Right cardiac atrium (tissue), 5 donors: Measurements from ENCODE around the gene CACTIN. TPM values are rescaled to one million over a fixed set of nuclear protein-coding genes. Genes with fewer than 3 reads are reported as not detected.

ENCODE experiments used
- ATAC-seq, 2 donors: fragments of 200-7000 bp; cut with Tn5 transposase; one replicate each; pipeline versions ENCODE4 v1.8.0 to v1.9.1; 2020; ENCODE audit warnings: moderate library complexity in 2 of 2, mild to moderate bottlenecking in 1 of 2
- DNase-seq, 3 donors: peaks; one replicate each; pipeline ENCODE4 v3.0.0-alpha.2; 2020
- H3K27ac ChIP-seq: one replicate; pipeline ENCODE4 v1.5.1; 2013; ENCODE audit warnings: mild to moderate bottlenecking, low read length, control low read depth, moderate library complexity
- H3K27me3 ChIP-seq: one replicate; pipeline ENCODE4 v1.6.1; 2013; ENCODE audit not compliant: control insufficient read depth, insufficient read depth
- H3K4me1 ChIP-seq: one replicate; pipeline ENCODE4 v1.6.1; 2013; ENCODE audit warnings: low read length; ENCODE audit not compliant: control insufficient read depth, insufficient read depth
- H3K4me3 ChIP-seq: one replicate; pipeline ENCODE4 v1.5.1; 2013; ENCODE audit warnings: low read length, control low read depth
- H3K9me3 ChIP-seq: one replicate; pipeline ENCODE4 v1.6.1; 2013; ENCODE audit warnings: low read length; ENCODE audit not compliant: control insufficient read depth
- WGBS: extraction: QIAGEN DNeasy Blood & Tissue Kit; methylation state at CpG from one replicate; pipeline ENCODE4 v1.1.7; 2013; 5-methylcytosine and 5-hydroxymethylcytosine counted together
- intact Hi-C, 4 donors: fragments of 100-400 bp; cut with DNase I; formaldehyde crosslinking; loops; one replicate each; pipeline versions ENCODE4 v1.11.0 to v1.14.0; 2022 to 2023
- polyA plus RNA-seq: library from polyadenylated mRNA; stranded (reverse); fragments of 200-250 nt; gene quantifications from one replicate; pipeline ENCODE4 v1.2.3, GENCODE V29; 2013
- total RNA-seq, 4 donors: library from RNA; stranded (reverse); fragmentation: NEBNext Ultra II Directional; extraction: Animal tissue kit (Norgen Biotek cat#: 25700); gene quantifications; one replicate each; pipeline ENCODE4 v1.2.1, GENCODE V29; 2021
- donor health status: healthy with polysubstance abuse.
- donor health status: DM: no; HTN: yes; CAD: no.
- donor health status: DM: no; HTN: no; CAD: no.
- donor health status: DM: no; HTN: yes; CAD: no; lungs with severe emphysema.
- donor health status: DM: yes; HTN: yes; CAD: no.

Gene CACTIN
- total and polyA plus RNA-seq, 5 donors = 13.5 to 17.8 (median 14.4) TPM

GRCh38 chr19:3621689-3622088 is 4.9 kb downstream of the CACTIN start:
- intact Hi-C loops = loop anchor here in 1 of 4 donors (10.0 kb wide), 1 partner anchor 47 kb away; the partner anchor contains the start of gene HMG20B
- no peak overlapping the region for H3K4me3 ChIP-seq
- DNase-seq (no peak), ATAC-seq (no peak)
- WGBS = 94% methylated on average over 15 of the region's 15 CpGs
- no peak overlapping the region for H3K27ac ChIP-seq
- H3K9me3 ChIP-seq = no peaks in the 10 kb centered on the region
- H3K4me1 ChIP-seq = no peaks in the 10 kb centered on the region
- H3K27me3 ChIP-seq = no peaks in the 10 kb centered on the region

DNA sequence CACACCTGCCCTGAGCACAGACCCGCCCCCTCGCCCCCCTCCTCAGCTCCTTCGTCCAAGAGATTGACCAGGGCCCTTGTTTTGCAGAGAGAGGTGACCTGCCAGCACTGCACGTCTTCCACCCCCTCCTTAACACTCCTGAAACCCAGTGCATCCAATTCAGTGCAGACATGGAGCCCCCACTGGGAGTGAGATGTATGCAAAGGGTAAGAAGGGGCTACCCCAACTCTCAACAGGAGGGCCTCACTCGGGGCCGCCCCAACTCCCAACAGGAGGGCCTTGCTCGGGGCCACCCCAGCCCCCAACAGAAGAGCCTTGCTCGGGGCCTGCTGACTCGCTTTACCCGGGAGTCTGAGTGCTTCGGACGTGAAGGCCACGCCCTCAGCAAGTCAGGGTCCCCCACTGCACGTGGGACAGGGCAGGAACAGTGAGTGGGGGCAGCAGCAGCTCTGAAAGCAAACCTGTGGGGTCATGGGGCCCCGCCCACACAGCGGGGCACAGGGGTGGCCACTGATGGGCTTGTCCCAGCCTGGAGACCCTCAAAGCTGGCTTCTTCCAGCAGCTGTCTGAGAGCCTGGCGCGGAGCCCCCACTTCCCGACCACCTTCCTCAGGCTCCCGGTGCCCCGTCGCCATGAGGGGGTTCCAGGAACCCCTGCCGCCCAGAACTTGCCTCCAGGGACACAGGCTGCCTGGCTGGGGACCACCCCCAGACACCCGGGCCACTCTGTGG is 5.6 kb downstream of the CACTIN start:
- H3K27me3 ChIP-seq = no peaks in the 10 kb centered on the region
- peak in 1 of 3 donors; percentile 47 for DNase-seq
- intact Hi-C loops = loop anchor here in 1 of 4 donors (10.0 kb wide), 1 partner anchor 46 kb away; the partner anchor contains the start of gene HMG20B
- H3K9me3 ChIP-seq = no peaks in the 10 kb centered on the region
- no peak overlapping the region for H3K27ac ChIP-seq
- no peak overlapping the region for H3K4me3 ChIP-seq
- WGBS = 84% methylated on average over 24 of the region's 24 CpGs
- no peaks in the 10 kb centered on the region for H3K4me1 ChIP-seq
- ATAC-seq = no peak

DNA sequence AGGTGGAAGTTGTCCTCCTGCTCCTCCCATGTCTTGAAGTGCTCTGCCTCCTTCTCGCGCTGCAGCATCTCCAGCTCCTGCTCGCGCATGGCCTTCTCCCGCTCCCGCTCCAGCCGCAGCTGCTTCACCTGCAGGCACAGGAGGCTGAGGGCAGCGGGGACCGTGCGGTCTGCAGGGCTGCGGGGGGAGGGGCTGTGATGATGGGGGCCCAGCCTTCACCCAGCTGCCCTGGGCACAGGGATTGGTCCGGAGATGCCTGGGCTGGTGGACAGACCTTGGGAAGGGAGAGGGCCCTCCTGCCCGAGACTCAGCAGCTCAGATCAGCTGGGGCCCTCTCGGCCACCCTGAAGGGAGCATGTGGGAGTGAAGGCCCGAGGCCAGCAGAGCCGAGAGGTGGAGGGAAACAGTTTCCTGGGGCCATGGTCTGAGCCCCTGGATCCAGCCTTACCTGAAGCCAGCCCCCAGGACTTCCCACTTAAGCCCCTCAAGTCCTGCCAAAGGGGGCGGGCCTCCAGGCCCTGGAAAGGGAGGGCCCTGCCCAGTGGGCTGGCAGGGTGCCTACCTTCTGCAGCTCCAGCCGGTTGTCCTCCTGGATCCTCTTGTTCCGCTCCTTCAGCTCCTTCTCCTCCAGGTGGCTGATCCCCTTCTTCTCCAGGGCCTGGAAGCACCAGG is 6.3 kb downstream of the CACTIN start:
- Histone ChIP-seq H3K4me1 (no peaks in the 10 kb centered on the region), H3K9me3 (no peaks in the 10 kb centered on the region), H3K27ac (no peak overlapping the region), H3K27me3 (no peaks in the 10 kb centered on the region), H3K4me3 (no peak overlapping the region)
- intact Hi-C loops = loop anchor here in 1 of 4 donors (10.0 kb wide), 1 partner anchor 45 kb away; the partner anchor contains the start of gene HMG20B
- peak in 2 of 3 donors; percentile 73 to 74 for DNase-seq
- no peak for ATAC-seq
- WGBS = 84% methylated on average over 19 of the region's 19 CpGs

DNA sequence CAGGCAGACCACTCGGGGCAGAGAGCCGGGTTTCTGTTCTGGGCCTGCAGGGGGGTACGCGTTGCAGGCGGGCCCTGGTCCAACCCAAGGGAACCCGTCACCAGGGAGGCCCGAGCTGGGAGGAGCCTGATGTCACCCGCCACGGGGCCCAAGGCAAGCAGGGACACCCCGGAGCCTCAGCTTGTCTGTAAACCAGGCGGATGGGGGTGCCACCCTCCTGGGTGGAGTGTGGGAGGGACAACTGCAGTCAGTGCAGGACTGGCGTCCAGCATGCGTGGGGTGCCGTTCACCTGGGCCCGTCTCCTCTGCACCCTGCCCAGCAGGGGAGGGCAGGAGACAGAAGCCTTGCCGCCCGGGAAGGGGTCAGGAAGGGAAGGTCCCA is 7.0 kb downstream of the CACTIN start:
- ATAC-seq (no peak), DNase-seq (peak in 1 of 3 donors; percentile 55)
- intact Hi-C loops = loop anchor here in 3 of 4 donors (5.0 to 10.0 kb wide), 4 partner anchors 45 to 315 kb away; partner anchors contain the start of gene HMG20B (in 1 of the 3)
- no peaks in the 10 kb centered on the region for H3K4me1 ChIP-seq
- no peak overlapping the region for H3K27ac ChIP-seq
- no peak overlapping the region for H3K4me3 ChIP-seq
- H3K9me3 ChIP-seq = no peaks in the 10 kb centered on the region
- no peaks in the 10 kb centered on the region for H3K27me3 ChIP-seq
- WGBS = 85% methylated on average over 17 of the region's 17 CpGs

DNA sequence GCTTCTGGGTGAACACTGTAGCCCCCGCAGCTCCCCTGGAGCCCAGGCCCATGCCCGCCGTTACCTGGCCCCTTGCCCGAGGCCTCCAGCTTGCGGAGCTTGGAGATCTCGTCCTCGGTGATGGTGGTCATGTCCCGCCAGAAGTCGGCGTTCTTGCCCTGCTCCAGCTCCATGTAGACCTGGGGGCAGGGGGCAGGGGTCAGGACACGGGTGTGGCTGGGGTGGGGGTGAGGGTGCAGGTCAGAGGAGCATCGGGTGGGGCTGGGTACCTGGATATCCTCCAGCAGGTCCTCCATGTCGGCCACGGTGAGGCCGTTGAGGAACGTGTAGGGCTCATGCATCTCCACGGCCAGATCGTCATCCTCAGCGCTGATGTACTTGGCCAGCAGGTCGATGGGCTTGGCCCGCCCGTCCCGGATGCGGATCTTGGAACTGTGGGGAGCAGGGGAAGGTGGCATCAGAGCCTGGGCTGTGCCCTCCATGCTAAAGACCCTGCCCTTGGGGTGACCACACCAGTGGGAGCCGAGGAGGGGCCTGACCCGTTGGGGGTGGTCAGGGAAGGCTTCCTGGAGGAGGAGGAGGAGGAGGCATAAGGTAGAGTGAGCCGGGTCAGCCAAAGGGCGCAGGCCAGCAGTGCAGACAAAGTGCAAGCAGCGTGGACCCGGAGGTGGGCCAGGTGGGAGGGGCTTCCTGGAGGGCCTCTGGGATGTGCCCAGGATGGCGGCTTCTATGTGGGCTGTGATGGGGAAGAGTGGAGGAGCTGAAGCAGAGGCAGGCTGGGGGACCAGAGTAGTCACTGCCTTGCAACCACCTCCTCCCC is 7.6 kb downstream of the CACTIN start:
- ATAC-seq (peak in 1 of 2 donors; percentile 7), DNase-seq (peak in 2 of 3 donors; percentile 23 to 55)
- no peak overlapping the region for H3K27ac ChIP-seq
- no peak overlapping the region for H3K4me3 ChIP-seq
- intact Hi-C loops = loop anchor here in 3 of 4 donors (5.0 to 10.0 kb wide), 3 partner anchors 72 to 314 kb away; no protein-coding TSS in a partner anchor
- WGBS = 84% methylated on average over 31 of the region's 31 CpGs
- H3K27me3 ChIP-seq = no peaks in the 10 kb centered on the region
- H3K4me1 ChIP-seq = no peaks in the 10 kb centered on the region
- no peaks in the 10 kb centered on the region for H3K9me3 ChIP-seq

DNA sequence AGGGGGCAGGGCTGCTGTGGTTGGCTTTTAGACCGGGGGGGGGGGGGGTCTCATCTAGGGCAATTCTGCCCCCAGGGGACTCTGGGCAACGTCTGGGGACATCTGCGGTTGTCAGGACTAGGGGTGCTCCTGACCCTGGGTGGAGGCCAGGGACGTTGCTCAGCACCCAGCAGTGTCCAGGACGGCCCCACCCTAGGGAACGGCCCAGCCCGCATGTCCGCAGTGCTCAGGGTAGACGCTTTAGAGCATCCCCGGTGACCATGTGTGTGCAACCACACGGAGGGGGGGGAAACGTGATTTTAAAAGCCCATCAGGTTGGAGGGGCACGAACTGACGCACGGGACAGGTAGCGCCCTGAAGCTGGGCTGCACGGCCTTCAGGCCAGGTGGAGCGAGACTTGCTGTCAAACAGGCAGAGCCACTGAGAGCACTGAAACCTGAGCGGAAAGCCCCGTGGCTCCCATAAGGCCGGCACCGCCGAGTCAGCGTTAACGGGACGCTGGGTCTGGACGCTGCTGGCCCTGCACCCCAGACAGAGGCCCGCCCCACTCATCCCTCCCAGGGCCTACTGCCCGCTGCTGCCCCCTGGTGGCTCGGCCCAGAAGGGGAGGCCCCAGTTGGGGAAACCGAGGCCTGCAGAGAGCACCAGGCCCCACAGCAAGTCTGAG is 8.3 kb downstream of the CACTIN start:
- Histone ChIP-seq H3K4me3 (no peak overlapping the region), H3K27me3 (no peaks in the 10 kb centered on the region), H3K4me1 (no peaks in the 10 kb centered on the region), H3K27ac (no peak overlapping the region), H3K9me3 (no peaks in the 10 kb centered on the region)
- ATAC-seq (peak; percentile 84 to 85), DNase-seq (peak; percentile 84 to 93 (median 92))
- intact Hi-C loops = loop anchor here in 3 of 4 donors (5.0 to 10.0 kb wide), 3 partner anchors 71 to 313 kb away; no protein-coding TSS in a partner anchor
- 36% methylated on average over 31 of the region's 31 CpGs for WGBS

- no peaks in the 10 kb centered on the region for H3K4me1 ChIP-seq
- intact Hi-C loops = loop anchor here in 3 of 4 donors (5.0 to 10.0 kb wide), 3 partner anchors 70 to 313 kb away; no protein-coding TSS in a partner anchor
- no peak overlapping the region for H3K27ac ChIP-seq
- ATAC-seq (peak; percentile 2 to 41), DNase-seq (peak in 2 of 3 donors; percentile 42 to 61)
- H3K4me3 ChIP-seq = no peak overlapping the region
- no peaks in the 10 kb centered on the region for H3K27me3 ChIP-seq
- no peaks in the 10 kb centered on the region for H3K9me3 ChIP-seq
- 52% methylated on average over 19 of the region's 19 CpGs for WGBS
Measured at GRCh38 chr19:3617463-3617862, 9.1 kb downstream of the CACTIN start.

- H3K4me3 ChIP-seq = no peak overlapping the region
- H3K27ac ChIP-seq = no peak overlapping the region
- no peaks in the 10 kb centered on the region for H3K4me1 ChIP-seq
- H3K9me3 ChIP-seq = no peaks in the 10 kb centered on the region
- 93% methylated on average over 26 of the region's 26 CpGs for WGBS
- DNase-seq = peak in 2 of 3 donors; percentile 40 to 64
- no peaks in the 10 kb centered on the region for H3K27me3 ChIP-seq
- no peak for ATAC-seq
- intact Hi-C loops = loop anchor here in 3 of 4 donors (5.0 to 10.0 kb wide), 3 partner anchors 68 to 311 kb away; no protein-coding TSS in a partner anchor
Measured at GRCh38 chr19:3615524-3616135, 11.0 kb downstream of the CACTIN start.

DNA sequence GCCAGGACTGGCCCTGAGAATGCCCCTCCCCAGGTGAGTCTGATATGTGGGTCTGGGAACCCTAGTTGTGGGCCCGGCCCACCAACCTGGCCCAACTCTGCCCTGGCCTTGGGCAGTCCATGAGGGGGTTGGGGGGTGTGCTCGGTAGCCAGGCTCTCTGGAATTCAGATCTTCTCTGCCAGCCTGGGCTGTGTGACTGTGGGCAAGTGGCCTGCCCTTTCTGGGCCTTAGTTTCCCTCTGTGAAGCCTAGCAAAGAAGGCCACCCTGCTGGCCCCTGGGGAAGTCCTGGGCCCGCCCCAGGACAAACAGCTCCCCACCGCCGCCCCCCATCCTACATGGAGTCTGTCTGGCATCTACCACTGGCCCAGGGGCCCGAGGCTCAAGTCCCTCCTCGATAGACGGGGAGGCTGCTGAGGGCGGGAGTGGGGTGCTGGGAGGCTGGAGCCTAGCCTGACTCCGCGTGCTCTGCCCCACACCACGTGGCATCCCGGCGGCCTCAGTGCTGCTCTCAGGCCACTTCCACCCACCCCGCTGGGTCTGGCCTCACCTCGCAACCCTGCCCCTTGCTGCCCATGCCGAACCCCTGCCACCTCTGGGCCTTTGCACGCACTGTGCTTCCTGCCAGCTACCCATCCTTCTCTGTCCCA is 11.6 kb downstream of the CACTIN start:
- Histone ChIP-seq H3K9me3 (no peaks in the 10 kb centered on the region), H3K4me3 (no peak overlapping the region), H3K4me1 (no peaks in the 10 kb centered on the region), H3K27ac (no peak overlapping the region), H3K27me3 (no peaks in the 10 kb centered on the region)
- DNase-seq = peak in 2 of 3 donors; percentile 15 to 55
- WGBS = 88% methylated on average over 18 of the region's 18 CpGs
- ATAC-seq = no peak
- intact Hi-C loops = loop anchor here in 3 of 4 donors (5.0 to 10.0 kb wide), 3 partner anchors 68 to 310 kb away; no protein-coding TSS in a partner anchor
